H1 (cell line): Measurements from ENCODE around the gene RTL3. TPM values are rescaled to one million over a fixed set of nuclear protein-coding genes. Genes with fewer than 3 reads are reported as not detected.

Source experiments
- BCL11A ChIP-seq, 2 experiments: IDR thresholded peaks; one replicate each; pipeline ENCODE4 v1.6.1; 2011; ENCODE audit warnings: low read depth in 2 of 2, low read length in 2 of 2, mild to moderate bottlenecking in 2 of 2
- CHD7 ChIP-seq: fragments of 300-600 bp; sonication (generic); IDR thresholded peaks from 2 replicates; pipeline ENCODE4 v1.7.1; 2012; ENCODE audit warnings: low read length, moderate library complexity, mild to moderate bottlenecking, inconsistent platforms; ENCODE audit not compliant: insufficient replicate concordance
- polyA plus RNA-seq, 7 experiments: library from polyadenylated mRNA; depleted of rRNA in 3 of 7; stranded (reverse) in 5 of 7; unstranded in 2 of 7; fragments of >200 nt in 5 of 7; fragments of 200-250 nt in 2 of 7; gene quantifications; 1 replicate in 5 of 7; 2 replicates in 1 of 7; 4 replicates in 1 of 7; pipeline versions ENCODE4 v1.2.1 to v1.2.3, GENCODE V29; 2011 to 2013; ENCODE audit warnings: missing spikeins in 2 of 7, mixed read lengths in 2 of 7
- total RNA-seq: library from RNA; stranded (reverse); fragmentation: NEBNext Ultra II Directional; extraction: Animal tissue kit (Norgen Biotek cat#: 25700); gene quantifications from 2 replicates; pipeline ENCODE4 v1.2.1, GENCODE V29; 2021

Gene RTL3
- total and polyA plus RNA-seq, 2 of the 8 experiments (the other 6 are each of a cell fraction or from before 2014, with no cell fraction given): not detected

- TF ChIP-seq CHD7 (no peak), BCL11A (IDR thresholded peaks at IDR 0.05; ENCODE audit: low read depth in 2 of 2, low read length in 2 of 2) (no peak)
- TF ChIP-seq, all 59 proteins: peak for 2
These were observed 49.1 kb upstream of the RTL3 start (continued) for GRCh38 chrX:78708262-78708661.
